Keratinocyte (primary cell): Measurements from ENCODE around the gene DCLK2.

Source experiments
- EZH2 ChIP-seq: IDR thresholded peaks from one replicate; pipeline ENCODE4 v1.6.1; 2012; ENCODE audit warnings: inconsistent platforms, mild to moderate bottlenecking, low read length, moderate library complexity
- TF ChIP-seq, protein P1 (sequence below), 3 experiments: IDR thresholded peaks in 1 of 3; conservative IDR thresholded peaks in 1 of 3; optimal IDR thresholded peaks in 1 of 3; 2 replicates in 2 of 3; 3 replicates in 1 of 3; pipeline versions ENCODE3 to v1.5.1; 2011; ENCODE audit warnings: low read length in 3 of 3, mild to moderate bottlenecking in 3 of 3, moderate library complexity in 2 of 3, control low read depth in 1 of 3, inconsistent platforms in 1 of 3; ENCODE audit not compliant: insufficient read depth in 2 of 3; ENCODE audit errors: extremely low read depth in 1 of 3

DNA sequence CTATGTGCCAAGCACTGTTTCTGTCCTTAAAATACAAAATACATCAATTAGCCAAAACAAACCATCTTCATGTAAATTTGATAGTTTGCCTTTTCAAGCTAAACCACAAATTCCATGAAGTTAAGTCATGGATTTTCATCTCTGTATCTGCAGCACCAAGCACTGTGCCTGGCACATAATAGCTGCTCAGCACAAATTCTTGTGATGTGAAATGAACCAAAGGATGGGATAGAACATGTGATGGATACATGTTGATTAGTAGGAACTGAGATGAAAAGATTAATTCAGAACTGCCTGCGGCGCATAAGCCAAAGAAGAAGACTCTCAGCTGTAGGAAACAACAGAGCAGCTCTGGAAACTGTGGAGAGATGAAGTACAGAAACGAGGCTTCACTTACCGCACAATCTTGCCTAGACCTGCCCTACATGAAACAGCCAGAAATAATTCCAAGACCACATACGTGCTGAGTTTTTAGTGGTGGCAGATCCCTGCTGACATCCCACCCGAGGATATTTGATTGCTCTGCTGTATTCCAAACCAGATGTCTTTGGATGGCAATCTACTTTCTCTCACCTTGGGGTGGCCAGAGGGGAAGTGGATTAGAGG, 40.9 kb upstream of the DCLK2 start:
- TF ChIP-seq, protein P1, sequence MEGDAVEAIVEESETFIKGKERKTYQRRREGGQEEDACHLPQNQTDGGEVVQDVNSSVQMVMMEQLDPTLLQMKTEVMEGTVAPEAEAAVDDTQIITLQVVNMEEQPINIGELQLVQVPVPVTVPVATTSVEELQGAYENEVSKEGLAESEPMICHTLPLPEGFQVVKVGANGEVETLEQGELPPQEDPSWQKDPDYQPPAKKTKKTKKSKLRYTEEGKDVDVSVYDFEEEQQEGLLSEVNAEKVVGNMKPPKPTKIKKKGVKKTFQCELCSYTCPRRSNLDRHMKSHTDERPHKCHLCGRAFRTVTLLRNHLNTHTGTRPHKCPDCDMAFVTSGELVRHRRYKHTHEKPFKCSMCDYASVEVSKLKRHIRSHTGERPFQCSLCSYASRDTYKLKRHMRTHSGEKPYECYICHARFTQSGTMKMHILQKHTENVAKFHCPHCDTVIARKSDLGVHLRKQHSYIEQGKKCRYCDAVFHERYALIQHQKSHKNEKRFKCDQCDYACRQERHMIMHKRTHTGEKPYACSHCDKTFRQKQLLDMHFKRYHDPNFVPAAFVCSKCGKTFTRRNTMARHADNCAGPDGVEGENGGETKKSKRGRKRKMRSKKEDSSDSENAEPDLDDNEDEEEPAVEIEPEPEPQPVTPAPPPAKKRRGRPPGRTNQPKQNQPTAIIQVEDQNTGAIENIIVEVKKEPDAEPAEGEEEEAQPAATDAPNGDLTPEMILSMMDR (optimal IDR thresholded peaks at IDR 0.05 in 1 of 3, IDR thresholded peaks at IDR 0.05 in 1 of 3, conservative IDR thresholded peaks at IDR 0.05 in 1 of 3; ENCODE audit: extremely low read depth in 1 of 3, insufficient read depth in 2 of 3, low read length in 3 of 3): no peak
- TF ChIP-seq EZH2: no peak
